Fibroblast of lung (primary cell): ENCODE measurements around the gene CAND1. TPM values are rescaled to one million over a fixed set of nuclear protein-coding genes. Genes with fewer than 3 reads are reported as not detected.

Experiments used
- DNase-seq, 2 donors: peaks; one replicate each; pipeline versions ENCODE4 v3.0.0 to v3.0.0-alpha.2; 2010; ENCODE audit warnings: low read depth in 2 of 2
- H2AFZ ChIP-seq: 2 replicates; pipeline ENCODE4 v1.5.1; 2012; ENCODE audit warnings: low read length, control low read depth, inconsistent platforms
- H3K27ac ChIP-seq: 2 replicates; pipeline ENCODE4 v1.5.1; 2011; ENCODE audit warnings: low read length, control low read depth; ENCODE audit not compliant: insufficient read depth
- H3K27me3 ChIP-seq: 2 replicates; pipeline ENCODE4 v1.5.1; 2011; ENCODE audit warnings: mild to moderate bottlenecking, low read length; ENCODE audit not compliant: control insufficient read depth, insufficient read depth
- H3K36me3 ChIP-seq: 2 replicates; pipeline ENCODE4 v1.5.1; 2011; ENCODE audit warnings: low read length; ENCODE audit not compliant: control insufficient read depth, insufficient read depth
- H3K4me1 ChIP-seq: 2 replicates; pipeline ENCODE4 v1.5.1; 2011; ENCODE audit warnings: low read length; ENCODE audit not compliant: control insufficient read depth, insufficient read depth; ENCODE audit errors: extremely low read depth
- H3K4me2 ChIP-seq: 2 replicates; pipeline ENCODE4 v1.5.1; 2011; ENCODE audit warnings: low read length, control low read depth; ENCODE audit not compliant: insufficient read depth; ENCODE audit errors: extremely low read depth
- H3K4me3 ChIP-seq, 4 experiments: fragments of 200-600 bp in 1 of 4; sonication (generic) in 1 of 4; replicated peaks in 1 of 4; 2 replicates each; pipeline ENCODE4 v1.5.1; 2011 to 2016; ENCODE audit warnings: low read length in 4 of 4, low read depth in 3 of 4, mild to moderate bottlenecking in 3 of 4, control low read depth in 2 of 4, inconsistent platforms in 1 of 4, mixed read lengths in 1 of 4; ENCODE audit not compliant: insufficient read depth in 1 of 4; ENCODE audit errors: control extremely low read depth in 1 of 4
- H3K79me2 ChIP-seq: 2 replicates; pipeline ENCODE4 v1.5.1; 2012; ENCODE audit warnings: mild to moderate bottlenecking, low read length, inconsistent platforms; ENCODE audit not compliant: control insufficient read depth, insufficient read depth
- H3K9ac ChIP-seq: 2 replicates; pipeline ENCODE4 v1.5.1; 2011; ENCODE audit warnings: mild to moderate bottlenecking, low read length, control low read depth; ENCODE audit not compliant: insufficient read depth
- H3K9me3 ChIP-seq: 2 replicates; pipeline ENCODE4 v1.5.1; 2012; ENCODE audit warnings: low read depth, low read length; ENCODE audit not compliant: control insufficient read depth, insufficient read depth
- H4K20me1 ChIP-seq: 2 replicates; pipeline ENCODE4 v1.5.1; 2011; ENCODE audit warnings: low read length; ENCODE audit not compliant: control insufficient read depth, insufficient read depth; ENCODE audit errors: extremely low read depth
- CTCF ChIP-seq, 2 donors: IDR thresholded peaks in 1 of 2; conservative IDR thresholded peaks in 1 of 2; 1 replicate in 1 of 2; 2 replicates in 1 of 2; pipeline ENCODE4 v1.5.1; 2011 to 2012; ENCODE audit warnings: low read length in 2 of 2, control low read depth in 1 of 2, inconsistent platforms in 1 of 2, low read depth in 1 of 2, mild to moderate bottlenecking in 1 of 2
- EZH2 ChIP-seq: IDR thresholded peaks from 2 replicates; pipeline ENCODE4 v1.5.1; 2012; ENCODE audit warnings: low read length, control low read depth, mild to moderate bottlenecking; ENCODE audit errors: missing control alignments
- polyA plus RNA-seq, 2 donors: library from polyadenylated mRNA; depleted of rRNA in 1 of 2; stranded (reverse) in 1 of 2; unstranded in 1 of 2; fragments of >200 nt; gene quantifications; 2 replicates each; pipeline ENCODE4 v1.2.1, GENCODE V29; 2011 to 2012; ENCODE audit warnings: missing spikeins in 1 of 2
- total RNA-seq: library from RNA; depleted of rRNA; stranded (reverse); fragments of >200 nt; gene quantifications from 2 replicates; pipeline ENCODE4 v1.2.1, GENCODE V29; 2014

The CAND1 gene
- total and polyA plus RNA-seq, 2 donors (not counting 1 experiment from before 2014, with no cell fraction given) = 101 to 133 TPM

- no peaks in the 10 kb centered on the region for H3K79me2 ChIP-seq
- TF ChIP-seq EZH2 = no peak
- TF ChIP-seq CTCF (conservative IDR thresholded peaks at IDR 0.05 in 1 of 2, IDR thresholded peaks at IDR 0.05 in 1 of 2; ENCODE audit: low read depth in 1 of 2, low read length in 2 of 2) = no peak
- no peak overlapping the region for H3K9ac ChIP-seq
- no peak overlapping the region for H3K4me3 ChIP-seq
- peak; percentile 2 to 27 for DNase-seq
- H3K9me3 ChIP-seq = no peaks in the 10 kb centered on the region
- H3K27me3 ChIP-seq = no peaks in the 10 kb centered on the region
- H2AFZ ChIP-seq = no peak overlapping the region
- H3K4me1 ChIP-seq = no peaks in the 10 kb centered on the region
- no peak overlapping the region for H3K4me2 ChIP-seq
- no peak overlapping the region for H3K27ac ChIP-seq
- no peaks in the 10 kb centered on the region for H4K20me1 ChIP-seq
- no peaks in the 10 kb centered on the region for H3K36me3 ChIP-seq
Measured at GRCh38 chr12:67241482-67241881, 27.7 kb upstream of the CAND1 start.

- no peaks in the 10 kb centered on the region for H3K79me2 ChIP-seq
- no peak overlapping the region for H3K27ac ChIP-seq
- TF ChIP-seq EZH2 = no peak
- no peak for DNase-seq
- H3K27me3 ChIP-seq = no peaks in the 10 kb centered on the region
- H3K4me2 ChIP-seq = no peak overlapping the region
- no peaks in the 10 kb centered on the region for H3K36me3 ChIP-seq
- no peaks in the 10 kb centered on the region for H3K9me3 ChIP-seq
- H3K4me1 ChIP-seq = no peaks in the 10 kb centered on the region
- no peak overlapping the region for H3K4me3 ChIP-seq
- no peak overlapping the region for H2AFZ ChIP-seq
- H3K9ac ChIP-seq = no peak overlapping the region
- no peaks in the 10 kb centered on the region for H4K20me1 ChIP-seq
Measured at GRCh38 chr12:67243260-67243659, 25.9 kb upstream of the CAND1 start.

- no peak for DNase-seq
- no peak overlapping the region for H3K9ac ChIP-seq
- no peak for TF ChIP-seq CTCF (conservative IDR thresholded peaks at IDR 0.05 in 1 of 2, IDR thresholded peaks at IDR 0.05 in 1 of 2; ENCODE audit: low read depth in 1 of 2, low read length in 2 of 2)
- no peak overlapping the region for H3K4me2 ChIP-seq
- no peaks in the 10 kb centered on the region for H3K27me3 ChIP-seq
- H3K4me3 ChIP-seq = no peak overlapping the region
- H4K20me1 ChIP-seq = no peaks in the 10 kb centered on the region
- H3K9me3 ChIP-seq = no peaks in the 10 kb centered on the region
- H3K36me3 ChIP-seq = no peaks in the 10 kb centered on the region
- H3K27ac ChIP-seq = no peak overlapping the region
- no peak overlapping the region for H2AFZ ChIP-seq
- no peaks in the 10 kb centered on the region for H3K79me2 ChIP-seq
- no peaks in the 10 kb centered on the region for H3K4me1 ChIP-seq
Measured at GRCh38 chr12:67245571-67245970, 23.6 kb upstream of the CAND1 start.
